Measurements from ENCODE around the gene OR13C4. TPM values are rescaled to one million over a fixed set of nuclear protein-coding genes. Genes with fewer than 3 reads are reported as not detected.
"Not testable (repeated sequence)": the region's sequence is repeated elsewhere in the genome, so short reads cannot be mapped to it uniquely, and the experiment has no call there.

The OR13C4 gene
- total RNA-seq, 4 donors from 2014 or later = not detected

GRCh38 chr9:104539275-104539674, 12.3 kb upstream of the OR13C4 start:
- no peak overlapping the region for H3K27ac ChIP-seq
- TF ChIP-seq CTCF (IDR thresholded peaks at IDR 0.05 in 4 of 5, conservative IDR thresholded peaks at IDR 0.05 in 1 of 5) (no peak), POLR2A (IDR thresholded peaks at IDR 0.05) (no peak)
- H3K36me3 ChIP-seq = no peaks in the 10 kb centered on the region
- H3K4me3 ChIP-seq = no peak overlapping the region
- ATAC-seq (no peak), DNase-seq (no peak)
- H3K27me3 ChIP-seq = no peaks in the 10 kb centered on the region
- H3K9me3 ChIP-seq = no peaks in the 10 kb centered on the region
- in situ Hi-C loops (cut with MboI; ENCODE audit: low sequenced_read_pairs in 4 of 4) = loop anchor here in 1 of 4 donors (10.0 kb wide), 1 partner anchor 64 kb away; no protein-coding TSS in a partner anchor
- H3K4me1 ChIP-seq = no peaks in the 10 kb centered on the region
- intact Hi-C loops (cut with DNase I; ENCODE audit: low total_unique reads) = no loop called here

- intact Hi-C loops (cut with DNase I; ENCODE audit: low total_unique reads) (no loop called here), in situ Hi-C loops (cut with MboI; ENCODE audit: low sequenced_read_pairs in 4 of 4) (loop anchor here in 1 of 4 donors (10.0 kb wide), 1 partner anchor 62 kb away; no protein-coding TSS in a partner anchor)
- Histone ChIP-seq H3K9me3 (no peaks in the 10 kb centered on the region), H3K27ac (no peak within 1 kb of the TSS), H3K27me3 (no peaks in the 10 kb centered on the region), H3K4me1 (no peaks in the 10 kb centered on the region), H3K36me3 (no peaks in the 10 kb centered on the region), H3K4me3 (no peak within 1 kb of the TSS)
- ATAC-seq = no peak
- TF ChIP-seq POLR2A (IDR thresholded peaks at IDR 0.05) (no peak), CTCF (IDR thresholded peaks at IDR 0.05 in 4 of 5, conservative IDR thresholded peaks at IDR 0.05 in 1 of 5) (no peak)
- DNase-seq = no peak
Measured at GRCh38 chr9:104536756-104537155, 9.7 kb upstream of the OR13C4 start, which contains the start of gene OR13C3. Gene OR13C3, minus strand, starts transcription at chr9:104536856. Its CDS starts 133 bp downstream, at chr9:104536723.

GRCh38 chr9:104520241-104520640, 6.8 kb downstream of the OR13C4 start:
- H3K27ac ChIP-seq; H3K9me3 ChIP-seq; H3K4me1 ChIP-seq; in situ Hi-C loops (cut with MboI; ENCODE audit: low sequenced_read_pairs in 4 of 4); H3K27me3 ChIP-seq; DNase-seq; intact Hi-C loops (cut with DNase I; ENCODE audit: low total_unique reads); H3K4me3 ChIP-seq; H3K36me3 ChIP-seq; ATAC-seq: not testable (repeated sequence)

- intact Hi-C loops (cut with DNase I; ENCODE audit: low total_unique reads) = no loop called here
- Histone ChIP-seq H3K4me1 (no peaks in the 10 kb centered on the region), H3K9me3 (no peaks in the 10 kb centered on the region), H3K27ac (no peak overlapping the region), H3K36me3 (no peaks in the 10 kb centered on the region), H3K4me3 (no peak overlapping the region), H3K27me3 (no peaks in the 10 kb centered on the region)
- TF ChIP-seq POLR2A (IDR thresholded peaks at IDR 0.05) (no peak), CTCF (IDR thresholded peaks at IDR 0.05 in 4 of 5, conservative IDR thresholded peaks at IDR 0.05 in 1 of 5) (no peak)
- in situ Hi-C loops (cut with MboI; ENCODE audit: low sequenced_read_pairs in 4 of 4) = no loop called here
- ATAC-seq (no peak), DNase-seq (no peak)
Measured at GRCh38 chr9:104514901-104515300, 12.1 kb downstream of the OR13C4 start.

- ATAC-seq (no peak), DNase-seq (no peak)
- TF ChIP-seq POLR2A (IDR thresholded peaks at IDR 0.05) (no peak), CTCF (IDR thresholded peaks at IDR 0.05 in 4 of 5, conservative IDR thresholded peaks at IDR 0.05 in 1 of 5) (no peak)
- H3K4me3 ChIP-seq = no peak overlapping the region
- H3K36me3 ChIP-seq = no peaks in the 10 kb centered on the region
- no peaks in the 10 kb centered on the region for H3K4me1 ChIP-seq
- in situ Hi-C loops (cut with MboI; ENCODE audit: low sequenced_read_pairs in 4 of 4) (no loop called here), intact Hi-C loops (cut with DNase I; ENCODE audit: low total_unique reads) (no loop called here)
- no peak overlapping the region for H3K27ac ChIP-seq
- H3K27me3 ChIP-seq = no peaks in the 10 kb centered on the region
- no peaks in the 10 kb centered on the region for H3K9me3 ChIP-seq
Measured at GRCh38 chr9:104506565-104506964, 20.4 kb downstream of the OR13C4 start.

Data from gastrocnemius medialis (tissue), 4 donors.